ENCODE results near the gene GPR153. TPM values are rescaled to one million over a fixed set of nuclear protein-coding genes. Genes with fewer than 3 reads are reported as not detected.

GPR153 gene
- total RNA-seq, 1 experiment from 2014 or later: 3.2 TPM

DNA sequence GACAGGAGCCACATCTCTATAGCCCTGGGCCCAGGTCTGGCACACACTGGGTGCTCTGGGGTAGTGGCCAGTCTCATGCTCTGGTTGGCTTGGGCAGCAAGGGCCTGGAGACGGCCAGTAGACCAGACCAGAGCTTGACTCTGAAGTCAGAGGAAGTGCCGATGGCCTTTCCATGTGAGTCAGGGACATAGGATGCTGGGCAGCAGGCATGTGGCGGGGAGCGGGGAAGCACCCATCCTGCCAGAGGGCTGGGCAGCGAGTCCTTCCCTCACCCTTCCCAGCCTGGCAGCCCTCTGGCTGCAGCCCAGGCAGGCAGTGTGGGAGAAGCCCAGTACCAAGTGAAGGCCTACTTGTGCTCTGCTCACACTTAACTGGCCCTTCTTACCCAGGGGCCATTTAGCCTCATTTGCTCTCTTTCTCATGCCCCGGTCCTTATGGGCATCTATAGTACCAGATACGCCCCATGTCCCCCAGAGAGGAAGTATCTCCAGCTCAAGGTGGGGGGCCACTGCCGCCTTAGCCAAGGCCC, 3.3 kb downstream of the GPR153 start:
- Mint-ChIP-seq H3K9me3 (ENCODE audit: unreplicated experiment) (no peaks in the 10 kb centered on the region), H3K4me1 (ENCODE audit: low read depth, unreplicated experiment) (no peaks in the 10 kb centered on the region), H3K27ac (ENCODE audit: unreplicated experiment) (no peak overlapping the region), H3K4me3 (ENCODE audit: unreplicated experiment) (no peak overlapping the region), H3K27me3 (ENCODE audit: insufficient read depth, unreplicated experiment) (no peaks in the 10 kb centered on the region), H3K36me3 (ENCODE audit: insufficient read depth, unreplicated experiment) (no peaks in the 10 kb centered on the region)
- no peaks in the 10 kb centered on the region for H3K9me3 ChIP-seq
- no peak overlapping the region for H3K4me3 ChIP-seq (ENCODE audit: low read depth, low read length)
- no peaks in the 10 kb centered on the region for H3K27me3 ChIP-seq (replicated peaks; ENCODE audit: control insufficient read depth, insufficient read depth, low read length)
- no TSS peak for BruUV-seq (replicated peaks)
- no peaks in the 10 kb centered on the region for H3K4me1 ChIP-seq
- TF ChIP-seq CTCF (IDR thresholded peaks at IDR 0.05; ENCODE audit: insufficient read depth in 1 of 2, low read depth in 1 of 2, low read length in 1 of 2, severe bottlenecking in 1 of 2, unreplicated experiment in 1 of 2): no peak
- no peaks in the 10 kb centered on the region for H3K36me3 ChIP-seq (ENCODE audit: control insufficient read depth, insufficient read depth, low read length)
- ChIA-PET POLR2A (no interaction called here), CTCF (no interaction called here)
- intact Hi-C loops (cut with micrococcal nuclease; ENCODE audit: unreplicated experiment): no loop called here
- DNase-seq: no peak

DNA sequence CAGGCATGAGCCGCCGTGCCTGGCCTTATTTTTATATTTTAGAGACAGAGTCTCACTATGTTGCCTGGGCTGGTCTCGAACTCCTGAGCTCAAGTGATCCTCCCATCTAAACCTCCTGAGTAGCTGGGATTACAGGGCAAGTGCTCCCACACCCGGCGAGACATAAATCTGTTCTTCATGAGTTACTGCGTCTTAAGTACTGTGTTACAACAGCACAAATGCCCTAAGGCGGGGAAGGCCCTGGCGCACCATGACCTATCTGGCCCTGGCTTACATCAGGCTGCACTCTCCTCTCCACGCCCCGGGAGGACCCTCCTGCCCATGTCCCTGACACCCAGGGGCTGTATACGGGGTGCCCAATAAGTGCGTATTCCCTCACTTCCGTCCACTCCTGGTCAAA, 4.3 kb downstream of the GPR153 start:
- ChIA-PET POLR2A (interaction anchor here (0.6 kb wide), 1 partner anchor 1974 kb away, joined by 4 read pairs; no protein-coding TSS in a partner anchor), CTCF (interaction anchor here (0.6 kb wide), 1 partner anchor 400 kb away, joined by 5 read pairs; no protein-coding TSS in a partner anchor)
- DNase-seq: no peak
- Mint-ChIP-seq H3K27me3 (ENCODE audit: insufficient read depth, unreplicated experiment) (no peaks in the 10 kb centered on the region), H3K27ac (ENCODE audit: unreplicated experiment) (no peak overlapping the region), H3K9me3 (ENCODE audit: unreplicated experiment) (no peaks in the 10 kb centered on the region), H3K36me3 (ENCODE audit: insufficient read depth, unreplicated experiment) (no peaks in the 10 kb centered on the region), H3K4me3 (ENCODE audit: unreplicated experiment) (no peak overlapping the region), H3K4me1 (ENCODE audit: low read depth, unreplicated experiment) (no peaks in the 10 kb centered on the region)
- no peaks in the 10 kb centered on the region for H3K4me1 ChIP-seq
- TF ChIP-seq CTCF (IDR thresholded peaks at IDR 0.05; ENCODE audit: insufficient read depth in 1 of 2, low read depth in 1 of 2, low read length in 1 of 2, severe bottlenecking in 1 of 2, unreplicated experiment in 1 of 2): no peak
- intact Hi-C loops (cut with micrococcal nuclease; ENCODE audit: unreplicated experiment): no loop called here
- BruUV-seq (replicated peaks): no TSS peak
- no peaks in the 10 kb centered on the region for H3K9me3 ChIP-seq
- no peaks in the 10 kb centered on the region for H3K27me3 ChIP-seq (replicated peaks; ENCODE audit: control insufficient read depth, insufficient read depth, low read length)
- H3K4me3 ChIP-seq (ENCODE audit: low read depth, low read length): no peak overlapping the region
- no peaks in the 10 kb centered on the region for H3K36me3 ChIP-seq (ENCODE audit: control insufficient read depth, insufficient read depth, low read length)

DNA sequence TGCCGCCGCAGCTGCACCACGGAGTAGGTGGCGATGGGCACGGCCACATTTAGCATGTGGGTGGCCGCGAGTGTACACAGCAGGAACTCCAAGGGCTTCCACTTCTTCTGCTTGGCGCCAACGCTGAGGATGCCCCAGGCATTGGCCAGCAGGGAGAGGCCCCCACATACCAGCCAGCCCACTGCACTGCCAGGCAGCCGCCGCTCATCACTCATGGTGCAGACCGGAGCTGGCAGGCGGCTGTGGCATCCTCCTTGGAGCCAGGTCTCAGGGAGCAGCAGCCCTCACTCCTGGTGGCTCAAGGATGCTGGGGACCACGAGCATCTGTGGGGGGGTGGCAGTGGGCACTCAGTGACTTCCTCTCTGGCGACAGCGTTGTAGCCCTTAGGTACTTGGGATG, 6.2 kb downstream of the GPR153 start:
- H3K27me3 Mint-ChIP-seq (ENCODE audit: insufficient read depth, unreplicated experiment): no peaks in the 10 kb centered on the region
- POLR2A ChIA-PET: no interaction called here
- no peak overlapping the region for H3K4me3 Mint-ChIP-seq (ENCODE audit: unreplicated experiment)
- no peaks in the 10 kb centered on the region for H3K4me1 Mint-ChIP-seq (ENCODE audit: low read depth, unreplicated experiment)
- no peak for TF ChIP-seq CTCF (IDR thresholded peaks at IDR 0.05; ENCODE audit: insufficient read depth in 1 of 2, low read depth in 1 of 2, low read length in 1 of 2, severe bottlenecking in 1 of 2, unreplicated experiment in 1 of 2)
- DNase-seq: no peak
- no peaks in the 10 kb centered on the region for H3K36me3 ChIP-seq (ENCODE audit: control insufficient read depth, insufficient read depth, low read length)
- no peaks in the 10 kb centered on the region for H3K27me3 ChIP-seq (replicated peaks; ENCODE audit: control insufficient read depth, insufficient read depth, low read length)
- no peaks in the 10 kb centered on the region for H3K9me3 ChIP-seq
- H3K4me3 ChIP-seq (ENCODE audit: low read depth, low read length): no peak overlapping the region
- no TSS peak for BruUV-seq (replicated peaks)
- no peaks in the 10 kb centered on the region for H3K36me3 Mint-ChIP-seq (ENCODE audit: insufficient read depth, unreplicated experiment)
- H3K4me1 ChIP-seq: no peaks in the 10 kb centered on the region
- no peaks in the 10 kb centered on the region for H3K9me3 Mint-ChIP-seq (ENCODE audit: unreplicated experiment)
- CTCF ChIA-PET: interaction anchor here (0.6 kb wide), 1 partner anchor 168 kb away, joined by 3 read pairs; no protein-coding TSS in a partner anchor
- intact Hi-C loops (cut with micrococcal nuclease; ENCODE audit: unreplicated experiment): no loop called here
- no peak overlapping the region for H3K27ac Mint-ChIP-seq (ENCODE audit: unreplicated experiment)

Measured in Caco-2 (cell line).